Activated CD8-positive, alpha-beta memory T cell treated with anti-CD3 and anti-CD28 coated beads, Interleukin-2, amount 50 U/mL, for 4 hours (primary cell): ENCODE data around the gene ABHD5.

Source experiments
- DNase-seq: peaks from one replicate; pipeline ENCODE4 v3.0.0-alpha.2; 2020

Gene ABHD5

DNA sequence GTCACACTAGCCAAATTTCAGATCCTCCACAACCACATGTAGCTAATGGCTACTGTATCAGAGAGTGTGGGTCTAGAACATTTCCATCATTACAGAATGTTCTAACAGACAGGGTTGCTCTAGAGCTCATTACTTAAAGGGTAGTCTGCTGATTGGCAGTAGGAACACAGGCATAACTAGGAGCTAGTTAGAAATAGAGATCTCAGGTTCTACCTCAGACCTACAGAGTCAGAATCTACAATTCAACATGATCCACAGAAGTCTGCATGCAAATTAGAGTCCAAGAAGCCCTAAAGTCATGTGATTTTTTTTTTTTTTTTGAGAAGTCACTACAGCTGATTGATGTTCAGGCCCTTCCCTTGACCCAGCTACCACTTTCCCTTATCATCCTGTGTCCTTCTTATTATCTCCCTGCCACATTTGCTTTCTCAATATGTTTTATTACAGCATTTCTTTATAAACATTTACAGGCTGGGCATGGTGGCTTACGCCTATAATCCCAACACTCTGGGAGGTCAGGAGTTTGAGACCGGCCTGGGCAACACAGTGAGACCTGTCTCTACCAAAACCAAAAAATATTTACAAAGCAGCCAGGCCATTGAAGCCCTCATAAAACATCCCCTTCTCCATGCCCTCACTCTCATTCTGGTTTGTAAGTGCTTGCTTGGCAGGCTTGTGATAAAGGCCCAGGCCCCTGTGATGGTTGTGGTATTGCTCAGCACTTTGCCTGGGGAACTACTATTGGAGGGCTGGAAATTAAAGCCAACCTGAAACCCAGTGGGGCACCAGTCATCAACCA is 3.8 kb upstream of the ABHD5 start:
- no peak for DNase-seq

DNA sequence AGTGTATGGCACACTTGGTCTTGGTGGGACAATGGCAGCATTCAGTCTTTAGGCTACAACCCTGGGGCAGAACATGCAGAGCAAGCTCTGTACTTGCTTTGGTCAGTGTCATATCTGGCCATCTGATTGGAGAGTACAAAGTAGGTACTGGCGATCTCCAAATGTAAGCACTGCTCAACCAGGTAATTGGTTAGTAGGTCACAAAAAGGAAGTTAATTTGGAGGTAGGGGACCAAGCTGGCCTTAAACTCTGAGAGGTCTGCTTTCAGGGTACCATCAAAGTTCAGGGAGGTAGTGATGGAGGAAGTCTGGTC is 3.3 kb upstream of the ABHD5 start:
- DNase-seq: no peak

DNA sequence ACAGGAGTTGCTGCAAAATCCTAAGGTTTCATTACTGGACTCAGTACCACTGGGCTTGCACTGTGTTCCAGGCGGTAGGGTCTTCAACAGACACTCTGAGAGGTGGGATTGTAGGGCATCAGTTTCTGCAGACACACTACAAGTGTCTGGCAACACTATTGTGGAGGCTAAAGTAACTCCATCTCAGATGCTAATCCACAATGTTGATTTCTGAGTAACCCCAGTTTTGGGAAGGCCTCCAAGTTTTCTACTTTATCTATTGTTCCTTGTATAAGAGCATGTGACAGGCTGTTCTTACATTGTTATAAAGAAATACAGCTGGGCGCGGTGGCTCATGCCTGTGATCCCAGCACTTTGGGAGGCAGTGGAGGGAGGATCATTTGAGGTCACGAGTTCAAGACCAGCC is 2.5 kb upstream of the ABHD5 start:
- no peak for DNase-seq

DNA sequence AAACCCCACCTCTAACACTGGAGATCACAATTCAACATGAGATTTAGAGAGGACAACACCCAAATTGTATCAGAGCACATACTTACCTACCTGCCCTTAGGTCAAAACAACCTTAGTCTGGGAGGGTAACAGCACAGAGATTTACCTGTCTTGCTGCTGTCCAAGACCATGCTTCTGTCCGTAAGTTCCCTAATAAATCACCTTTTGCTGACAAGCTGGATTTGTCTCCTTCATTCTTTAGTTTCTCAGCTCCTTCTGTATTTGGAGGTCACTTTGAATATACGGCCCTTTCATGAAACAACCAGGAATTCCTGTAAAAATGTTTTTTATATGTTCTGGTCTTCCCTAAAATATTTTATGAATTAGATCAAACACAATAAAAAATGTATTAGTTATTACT is 1.6 kb upstream of the ABHD5 start:
- no peak for DNase-seq

DNA sequence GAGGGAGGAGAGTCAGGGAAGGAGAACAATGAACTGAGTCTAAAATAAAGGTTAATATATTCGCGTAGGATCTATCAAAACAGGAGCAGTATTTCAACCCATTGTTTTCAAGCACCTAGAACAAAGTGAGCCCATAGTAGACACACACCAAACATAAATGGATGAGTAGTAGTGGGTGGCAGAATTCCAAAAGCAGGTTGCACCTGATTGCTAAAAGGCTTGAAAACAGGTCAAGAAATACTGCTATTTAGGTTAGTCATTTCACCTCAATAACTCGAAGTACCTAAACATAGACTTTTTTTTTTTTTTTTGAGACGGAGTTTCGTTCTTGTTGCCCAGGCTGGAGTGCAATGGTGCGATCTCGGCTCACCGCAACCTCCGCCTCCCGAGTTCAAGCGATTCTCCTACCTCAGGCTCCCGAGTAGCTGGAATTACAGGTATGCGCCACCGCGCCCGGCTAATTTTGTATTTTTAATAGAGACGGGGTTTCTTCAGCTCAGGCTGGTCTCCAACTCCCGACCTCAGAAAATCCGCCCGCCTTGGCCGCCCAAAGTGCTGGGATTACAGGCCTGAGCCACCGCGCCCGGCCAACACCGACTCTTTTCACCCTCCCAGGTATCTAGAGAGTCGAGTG is 855 bp upstream of the ABHD5 start:
- DNase-seq: no peak

DNA sequence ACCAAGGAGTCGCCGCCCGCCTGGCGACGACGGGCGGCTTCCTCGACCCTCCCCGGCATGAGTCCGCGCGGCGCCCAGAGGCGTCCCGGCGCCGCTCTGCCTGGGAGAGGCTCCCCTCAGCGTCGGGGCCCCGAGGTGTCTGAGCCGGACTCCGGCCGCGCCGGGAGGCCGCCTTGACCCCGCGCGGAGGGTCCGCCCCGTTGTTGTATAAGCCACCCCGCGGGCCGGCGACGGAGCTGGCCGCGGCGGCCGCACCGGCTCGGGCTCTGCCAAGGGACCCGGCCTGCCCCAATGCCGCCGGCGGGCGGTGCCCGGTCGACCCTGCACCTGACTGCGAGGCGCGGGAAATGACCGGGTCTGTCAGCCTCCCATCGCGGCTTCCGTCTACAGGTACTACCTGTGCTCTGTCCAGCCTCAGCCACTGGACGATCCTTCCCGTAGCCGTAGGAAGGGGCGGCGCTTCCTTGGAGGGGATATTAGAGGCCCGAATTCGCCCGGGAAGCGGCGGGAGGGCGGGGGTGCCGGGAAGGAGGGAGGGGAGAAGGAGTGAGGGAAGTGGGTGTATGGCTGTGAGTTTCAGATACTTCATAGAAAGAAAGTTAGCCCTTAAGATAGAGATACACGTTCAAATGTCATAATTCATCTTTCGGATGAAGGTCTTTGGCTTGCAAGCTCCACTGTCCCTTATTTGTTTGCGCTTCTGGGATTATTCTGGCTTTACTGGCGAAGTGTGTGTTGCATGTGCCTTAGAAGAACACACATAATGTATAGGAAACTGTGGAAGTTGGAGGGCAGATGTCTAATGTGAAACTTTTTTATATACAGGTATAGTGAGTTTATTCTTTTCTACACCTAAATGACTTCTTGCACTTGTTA is 620 bp downstream of the ABHD5 start:
- DNase-seq: peak; percentile 44

DNA sequence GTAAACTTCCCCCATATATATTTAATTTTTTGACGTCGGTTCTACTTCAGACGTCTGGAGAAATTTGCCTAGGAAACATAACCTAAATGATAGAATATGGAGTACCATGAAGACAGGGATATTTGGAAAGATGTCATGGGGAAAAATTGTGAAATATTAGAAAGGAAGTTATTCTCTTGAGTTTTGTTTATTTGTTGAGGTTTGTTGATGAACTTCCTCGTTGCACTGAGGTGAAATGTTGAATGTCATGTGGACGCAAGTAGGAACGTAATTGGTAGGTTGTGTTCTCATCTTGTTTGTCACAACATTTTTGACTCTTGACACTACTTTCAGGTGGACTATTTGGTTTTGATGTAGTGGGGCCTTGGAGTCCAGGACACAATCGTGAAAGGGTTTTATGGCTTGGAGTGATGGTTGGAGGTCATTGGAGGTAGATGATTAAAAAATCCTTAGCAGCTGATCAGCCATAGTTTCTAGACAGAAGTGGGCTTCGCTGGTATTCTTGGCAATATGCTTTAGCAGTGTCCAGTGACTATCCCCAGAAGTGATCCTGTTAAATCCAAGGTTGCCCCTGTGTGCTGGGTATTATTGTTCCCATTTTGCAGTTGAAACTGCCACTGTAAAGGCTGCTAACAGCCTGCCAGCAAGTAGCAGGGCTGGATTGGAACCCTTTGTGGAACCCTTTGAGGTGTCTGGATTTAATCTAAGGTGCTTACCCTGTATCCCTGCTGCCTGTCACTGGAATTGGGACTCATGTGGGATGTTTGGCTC is 1.5 kb downstream of the ABHD5 start:
- no peak for DNase-seq

DNA sequence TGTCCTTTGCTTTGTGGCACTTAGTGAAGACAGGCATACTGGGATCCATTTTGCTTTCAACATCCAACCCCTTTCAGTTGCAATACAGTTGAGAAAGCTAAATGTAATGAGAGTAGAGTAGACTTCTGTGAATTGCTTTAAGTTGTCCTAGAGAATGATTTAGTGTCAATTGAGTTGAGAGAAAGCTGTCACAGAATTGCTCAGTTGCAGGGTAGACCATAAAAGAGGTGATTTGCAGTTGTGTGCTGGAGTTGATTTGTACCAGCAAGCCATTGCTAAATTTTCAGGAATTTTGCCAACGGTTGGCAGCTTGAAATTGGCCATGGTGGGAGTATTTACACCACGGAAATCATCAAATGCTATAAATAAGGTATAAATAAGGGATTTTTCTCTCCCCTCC is 2.2 kb downstream of the ABHD5 start:
- no peak for DNase-seq

DNA sequence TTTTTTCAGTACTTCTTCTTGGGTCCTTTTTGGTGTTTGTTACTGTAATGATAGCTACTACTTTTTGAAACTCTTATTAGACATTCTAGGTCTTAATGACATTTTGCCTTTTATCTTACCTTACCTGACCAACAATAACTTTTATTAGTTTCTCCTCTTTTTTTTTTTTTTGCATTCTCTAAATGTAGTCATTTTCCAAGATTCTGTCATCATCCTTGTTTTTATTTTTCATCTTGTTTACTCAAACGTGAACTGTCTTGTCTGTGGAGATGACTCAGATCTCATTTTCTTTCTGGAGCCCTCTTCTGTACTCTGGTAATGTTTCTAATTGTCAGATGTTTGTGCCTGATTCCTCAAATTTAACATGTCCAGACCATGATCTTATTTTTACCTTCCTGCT is 2.9 kb downstream of the ABHD5 start:
- no peak for DNase-seq

DNA sequence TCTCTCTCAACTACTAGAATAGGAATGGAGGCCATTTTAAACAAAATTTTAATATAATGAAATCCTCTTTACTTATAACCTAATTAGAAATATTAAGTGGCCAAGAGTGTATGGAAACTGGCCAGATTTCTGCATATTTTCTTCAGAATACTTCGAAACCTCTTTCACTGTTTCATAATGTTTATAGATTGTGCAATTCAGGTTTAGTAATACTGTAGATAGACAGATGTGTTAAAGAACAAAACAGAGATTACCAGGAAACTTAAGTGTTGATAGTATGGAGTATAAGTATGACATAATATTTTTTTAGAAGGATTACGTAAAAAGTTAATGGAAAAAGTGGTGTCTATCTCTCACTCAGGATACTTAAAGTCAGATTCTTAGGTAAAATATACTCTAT is 4.7 kb downstream of the ABHD5 start:
- DNase-seq: no peak

DNA sequence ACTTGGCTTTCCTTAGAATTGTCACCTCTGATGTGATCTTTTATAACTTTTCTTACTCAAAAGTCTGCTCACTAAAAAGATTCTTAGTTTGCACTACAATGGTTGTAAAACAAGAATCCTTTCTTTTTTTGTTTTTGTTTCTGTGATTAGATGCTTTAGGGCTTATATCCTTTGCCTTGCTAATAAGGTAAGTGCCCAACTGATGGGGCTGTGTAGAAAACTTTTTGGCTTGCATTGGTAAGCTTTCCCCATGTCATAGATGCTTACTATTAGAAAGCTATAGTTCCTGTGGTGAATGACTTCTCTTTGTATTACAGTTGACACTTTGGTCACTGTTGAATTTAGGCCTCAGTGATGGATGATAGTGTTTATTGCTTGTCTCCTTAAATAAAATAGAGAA is 5.1 kb downstream of the ABHD5 start:
- DNase-seq: no peak

DNA sequence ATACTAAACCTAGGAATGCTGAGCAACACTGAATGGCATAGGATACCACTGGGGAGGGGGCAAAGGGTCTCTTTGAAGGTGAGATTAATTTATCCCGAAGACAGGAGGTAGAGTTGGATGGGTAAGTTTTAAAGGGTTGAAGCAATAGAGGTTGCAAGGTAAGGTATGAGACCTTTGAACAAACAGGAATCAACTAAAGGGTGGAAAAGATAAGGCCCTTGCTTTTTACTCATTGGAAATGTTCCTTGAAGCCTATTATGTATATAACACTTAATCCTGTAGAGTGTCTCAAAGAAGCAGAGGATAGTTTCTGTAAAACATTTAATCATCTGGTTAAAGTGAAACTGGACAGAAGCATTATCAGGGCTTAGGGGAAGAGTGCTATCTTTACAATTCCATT is 5.7 kb downstream of the ABHD5 start:
- DNase-seq: no peak

DNA sequence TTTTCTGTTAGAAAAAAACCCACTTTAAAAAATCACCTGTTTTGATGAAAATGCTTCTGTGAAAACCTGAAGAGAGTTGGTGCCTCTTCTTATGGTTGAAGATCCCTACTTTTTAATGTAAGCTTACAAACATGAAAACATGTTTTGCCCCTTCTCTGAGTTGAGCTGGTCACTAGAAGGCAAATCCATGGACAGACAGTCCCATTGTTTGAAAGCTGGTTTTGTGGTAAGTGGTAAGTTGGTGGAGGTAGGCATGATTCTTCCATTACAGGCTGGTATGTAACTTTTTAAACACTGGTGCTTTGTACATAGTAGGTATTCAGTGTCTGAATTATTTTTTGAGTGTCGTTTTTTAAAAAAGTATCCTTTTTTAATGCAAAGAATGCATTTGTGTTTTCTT is 6.1 kb downstream of the ABHD5 start:
- no peak for DNase-seq

DNA sequence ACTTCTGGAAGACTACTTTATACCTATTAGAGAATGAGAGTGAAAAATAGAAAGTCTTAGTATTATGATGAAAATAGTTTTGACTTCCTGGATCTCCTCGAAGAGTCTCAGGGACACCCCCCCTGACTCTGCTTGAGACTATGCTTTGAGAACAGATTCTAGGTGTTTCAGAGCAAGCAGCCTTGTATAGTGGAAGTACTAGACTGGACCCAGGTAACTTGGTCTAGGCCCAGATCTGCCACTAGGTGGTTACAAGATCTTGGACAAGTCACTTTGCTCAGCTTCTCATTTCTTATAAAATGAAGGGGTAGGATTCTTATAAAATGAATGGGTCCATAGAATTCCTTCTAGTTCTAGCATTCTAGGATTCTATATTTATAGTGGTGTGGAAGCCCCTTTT is 9.1 kb downstream of the ABHD5 start:
- no peak for DNase-seq

DNA sequence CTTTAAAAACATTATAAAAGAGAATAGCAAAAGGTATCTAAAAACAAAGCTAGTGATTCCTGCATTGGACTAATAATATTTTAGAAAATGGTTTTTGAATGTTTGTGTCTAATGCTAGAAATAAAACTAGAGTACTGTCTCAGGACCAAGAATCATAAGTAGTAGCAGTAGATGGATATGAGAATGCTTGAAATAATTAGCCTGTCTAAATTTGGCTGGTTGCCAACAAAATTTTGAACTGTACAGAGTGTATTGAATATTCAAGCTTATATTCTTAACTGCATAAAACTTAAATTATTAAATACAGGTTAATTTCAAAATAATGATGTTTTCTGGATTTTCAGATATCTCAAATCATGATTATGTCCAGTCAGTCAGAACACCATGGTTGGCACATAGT is 14.0 kb downstream of the ABHD5 start:
- DNase-seq: no peak

DNA sequence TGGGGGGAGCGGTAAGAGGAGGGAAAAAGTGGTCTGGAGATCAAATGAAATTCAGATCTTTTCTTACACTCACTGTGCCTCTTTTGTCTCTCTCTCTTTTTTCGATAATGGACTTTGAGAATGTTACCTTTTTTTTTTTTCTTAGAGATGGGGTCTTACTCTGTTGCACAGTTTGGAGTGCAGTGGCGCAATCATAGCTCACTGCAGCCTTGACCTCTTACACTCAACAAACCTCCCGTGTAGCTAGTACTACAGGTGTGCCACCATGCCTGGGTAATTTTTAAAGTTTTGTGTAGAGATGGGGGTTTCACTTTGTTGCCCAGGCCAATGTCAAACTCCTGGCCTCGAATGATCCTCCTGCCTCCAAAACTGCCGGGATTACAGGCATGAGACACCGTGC is 15.6 kb downstream of the ABHD5 start:
- DNase-seq: no peak

DNA sequence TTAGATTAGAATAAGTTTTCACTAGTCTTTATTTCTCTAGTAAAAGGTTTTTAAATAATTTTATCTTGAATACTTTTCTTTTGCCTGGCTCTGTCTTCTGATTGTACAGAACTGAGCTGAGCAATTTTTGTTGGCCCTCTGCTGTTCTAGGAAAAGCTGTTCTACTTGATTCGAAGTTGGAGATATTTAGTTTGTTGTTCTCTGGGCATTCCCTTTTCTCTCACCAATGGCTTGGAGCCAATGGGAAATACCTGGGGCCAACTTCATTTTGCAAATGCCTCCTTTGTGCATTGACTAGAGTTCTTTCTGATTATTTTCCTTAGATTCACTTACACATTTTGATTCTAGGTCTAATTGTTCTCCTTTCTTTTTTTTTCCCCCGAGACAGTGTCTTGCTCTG is 16.5 kb downstream of the ABHD5 start:
- no peak for DNase-seq

DNA sequence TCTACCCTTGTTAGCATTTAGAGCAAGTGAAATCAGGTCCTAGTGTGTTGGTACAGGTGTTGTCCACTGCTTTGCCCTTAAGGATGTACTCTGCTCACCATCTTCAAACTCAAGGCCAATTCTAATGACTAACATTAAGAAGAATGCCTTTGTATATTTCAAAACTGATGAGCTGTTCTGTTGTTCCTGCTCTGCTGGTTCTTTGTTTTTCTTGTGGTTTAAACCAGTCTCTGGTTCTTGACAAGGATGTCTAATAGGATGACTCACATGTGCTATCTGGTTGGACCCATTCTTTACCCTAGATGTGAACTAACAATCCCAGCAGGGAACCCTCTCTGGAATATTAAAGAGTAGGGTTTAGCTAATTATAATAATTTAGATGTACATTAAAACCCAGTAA is 17.3 kb downstream of the ABHD5 start:
- no peak for DNase-seq

DNA sequence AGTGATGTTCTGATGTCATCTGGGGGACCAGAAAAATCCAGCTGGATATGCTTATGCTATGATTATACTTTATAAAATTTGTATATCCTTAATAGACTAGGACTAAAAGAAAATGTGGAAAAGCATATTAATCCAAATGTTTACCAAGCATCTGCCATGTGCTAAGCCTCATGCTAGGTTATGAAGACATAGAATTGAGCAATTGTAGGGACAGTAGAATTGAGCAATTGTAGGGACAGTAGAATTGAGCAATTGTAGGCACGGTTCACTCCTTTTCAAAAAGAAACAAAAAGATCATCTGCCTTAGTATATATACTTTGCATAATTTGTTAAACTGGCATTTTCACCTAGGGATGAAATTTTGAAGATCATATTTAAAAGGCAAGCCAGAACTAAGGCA is 18.3 kb downstream of the ABHD5 start:
- no peak for DNase-seq

DNA sequence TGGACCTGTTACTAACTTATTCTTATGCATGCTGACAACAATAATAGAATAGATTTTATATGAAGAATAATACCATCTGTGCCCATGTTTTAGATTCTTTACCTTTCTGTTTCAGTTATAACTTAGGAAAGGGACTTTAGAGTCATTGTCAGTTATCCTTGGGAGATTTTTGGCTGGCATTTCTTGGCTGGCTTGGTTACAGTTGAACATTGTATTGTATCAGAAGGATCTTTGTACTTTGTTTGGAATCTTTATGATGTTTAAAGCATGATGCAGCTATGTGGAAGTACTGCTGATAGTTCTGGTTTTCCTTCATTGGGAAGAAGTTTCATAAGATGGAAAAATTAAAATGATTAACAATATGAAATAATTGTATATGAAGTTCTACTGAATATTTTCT is 19.9 kb downstream of the ABHD5 start:
- DNase-seq: no peak

DNA sequence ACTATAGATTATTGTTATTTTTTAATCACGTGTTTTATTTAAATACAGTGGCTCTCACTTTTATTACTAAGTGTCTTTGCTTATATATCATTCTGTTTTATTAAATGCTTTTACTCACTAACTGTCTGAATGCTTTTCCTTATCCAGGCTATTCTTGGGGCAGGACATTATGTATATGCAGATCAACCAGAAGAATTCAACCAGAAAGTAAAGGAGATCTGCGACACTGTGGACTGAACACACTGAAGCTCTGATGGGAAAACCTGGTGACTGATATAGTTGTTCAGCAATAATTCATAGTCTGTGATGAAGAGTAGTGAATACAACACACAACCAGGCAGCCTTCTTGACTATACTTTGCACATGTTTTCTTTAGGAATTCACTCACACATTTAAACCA is 27.6 kb downstream of the ABHD5 start:
- no peak for DNase-seq

DNA sequence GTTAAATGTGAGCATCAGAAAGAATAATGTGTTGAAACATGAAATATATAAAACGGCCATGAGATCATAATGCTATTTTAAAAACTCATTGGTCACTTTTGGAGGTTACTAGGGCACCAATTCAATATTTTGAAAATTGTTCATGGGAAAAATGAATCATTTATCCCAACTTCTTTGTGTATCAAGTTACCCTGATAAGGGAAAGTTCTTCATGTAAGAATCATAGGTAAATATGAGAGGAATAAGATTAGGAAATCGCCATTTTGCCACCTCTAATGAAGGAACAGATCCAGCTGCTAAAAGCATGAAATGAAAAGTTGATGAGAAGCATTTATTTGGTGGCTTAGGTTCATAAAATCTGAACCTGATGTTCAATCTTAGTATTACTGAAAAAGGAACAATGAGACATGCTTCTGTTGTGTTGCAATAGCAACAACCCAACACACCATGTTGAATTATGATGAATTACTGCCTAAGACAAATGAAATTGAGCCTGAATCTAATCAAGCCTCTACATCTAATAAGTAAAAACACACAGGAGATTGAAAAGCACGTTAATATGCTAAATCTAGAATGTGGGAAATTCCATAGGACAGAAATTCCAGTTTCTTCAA is 32.5 kb downstream of the ABHD5 start:
- no peak for DNase-seq

DNA sequence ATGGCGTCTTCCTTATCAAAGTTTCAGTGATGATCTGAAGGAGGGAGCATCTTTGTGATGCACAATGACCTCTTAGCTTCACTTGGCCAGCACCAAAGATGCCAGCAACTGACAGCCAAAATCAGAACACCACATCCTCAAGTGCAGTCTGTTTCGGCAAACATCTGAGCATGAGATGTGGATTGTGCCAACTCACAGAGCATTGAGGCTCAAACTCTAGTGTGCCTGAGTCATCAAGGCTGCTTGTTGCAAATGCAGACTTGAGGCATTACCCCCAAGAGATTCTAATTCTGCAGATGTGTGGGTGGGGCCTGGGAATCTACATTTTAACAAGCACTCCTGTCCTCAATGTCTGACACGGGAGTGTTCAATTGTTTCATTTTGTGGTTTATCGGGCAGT is 35.8 kb downstream of the ABHD5 start:
- no peak for DNase-seq
